ENCODE data around the gene SBNO2.
"Not testable (repeated sequence)": the region's sequence is repeated elsewhere in the genome, so short reads cannot be mapped to it uniquely, and the experiment has no call there.

SBNO2 gene

DNA sequence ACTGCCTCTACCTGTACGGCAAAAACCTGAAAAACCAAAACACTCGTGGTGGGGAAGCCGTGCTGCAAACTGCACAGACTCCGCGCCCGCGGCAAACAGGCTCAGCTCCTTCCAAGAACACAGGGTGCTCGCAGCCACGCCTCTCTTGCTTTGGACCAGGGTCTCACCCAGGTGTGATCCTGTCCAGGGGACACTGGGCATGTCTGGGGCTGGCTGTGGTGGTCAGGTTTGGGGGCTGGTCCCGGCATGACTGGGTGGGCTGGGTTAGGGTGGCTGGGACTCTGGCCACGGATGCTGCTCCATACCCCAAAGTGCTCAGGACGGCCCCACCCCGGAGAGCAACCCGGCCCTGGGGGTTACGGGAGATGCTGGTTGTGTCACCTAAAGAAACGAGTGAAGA is 56.4 kb downstream of the SBNO2 start:
- Mint-ChIP-seq H3K27ac (no peak overlapping the region), H3K36me3 (ENCODE audit: low read depth) (peaks cover 18% of the 10 kb centered on the region), H3K4me1 (no peaks in the 10 kb centered on the region), H3K9me3 (no peaks in the 10 kb centered on the region), H3K4me3 (no peak overlapping the region), H3K27me3 (ENCODE audit: low read depth) (no peaks in the 10 kb centered on the region)
- no peak for TF ChIP-seq CTCF (IDR thresholded peaks at IDR 0.05; ENCODE audit: unreplicated experiment in 3 of 3)

DNA sequence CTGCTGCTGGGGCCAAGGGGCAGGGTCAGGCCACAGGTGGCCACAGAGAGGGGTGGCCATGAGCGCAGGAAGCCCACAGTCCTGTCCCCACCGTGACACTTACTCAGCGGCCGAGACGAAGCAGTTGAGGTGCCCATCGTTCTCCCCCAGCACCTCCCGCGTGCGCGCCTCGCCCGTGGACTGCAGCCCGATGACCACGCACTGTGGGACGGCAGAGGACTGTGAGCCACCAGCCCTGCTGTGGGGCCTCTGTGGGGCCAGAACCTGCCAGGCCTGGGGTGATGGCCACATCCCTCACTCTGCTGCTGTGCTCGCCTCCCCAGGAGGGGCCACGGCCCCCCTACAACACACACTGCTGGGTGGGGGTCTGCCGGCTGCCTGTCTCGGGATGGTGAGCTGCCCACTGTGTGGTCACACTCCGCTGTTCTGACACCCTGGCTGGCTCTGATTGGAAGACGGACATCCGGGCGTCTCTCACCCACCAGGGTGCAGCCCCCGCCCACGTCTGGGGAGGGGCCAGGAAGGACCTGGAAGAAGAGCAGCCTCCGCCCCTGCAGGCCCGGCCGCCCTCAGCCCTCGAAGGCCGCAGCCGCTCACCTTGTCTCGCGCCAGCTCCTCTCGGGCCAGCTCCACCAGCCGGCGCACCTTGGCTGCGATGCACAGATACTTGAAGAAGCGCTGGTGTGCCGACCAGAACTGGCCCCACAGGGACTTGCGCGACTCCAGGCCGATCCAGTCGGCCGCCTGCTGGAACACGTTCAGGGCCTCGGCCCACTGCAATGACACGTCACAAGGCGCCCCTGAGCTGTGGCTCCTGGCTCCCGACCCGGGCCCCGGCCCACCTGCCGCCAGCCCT is 57.1 kb downstream of the SBNO2 start:
- Mint-ChIP-seq H3K9me3 (no peaks in the 10 kb centered on the region), H3K27me3 (ENCODE audit: low read depth) (no peaks in the 10 kb centered on the region), H3K4me3 (no peak overlapping the region), H3K36me3 (ENCODE audit: low read depth) (peaks cover 18% of the 10 kb centered on the region), H3K4me1 (no peaks in the 10 kb centered on the region), H3K27ac (no peak overlapping the region)
- no peak for TF ChIP-seq CTCF (IDR thresholded peaks at IDR 0.05; ENCODE audit: unreplicated experiment in 3 of 3)

GRCh38 chr19:1115646-1116420 is 58.2 kb downstream of the SBNO2 start:
- H3K4me3 Mint-ChIP-seq = no peak overlapping the region
- no peaks in the 10 kb centered on the region for H3K9me3 Mint-ChIP-seq
- H3K27ac Mint-ChIP-seq = no peak overlapping the region
- H3K27me3 Mint-ChIP-seq (ENCODE audit: low read depth) = no peaks in the 10 kb centered on the region
- TF ChIP-seq CTCF (IDR thresholded peaks at IDR 0.05; ENCODE audit: unreplicated experiment in 3 of 3) = no peak
- no peaks in the 10 kb centered on the region for H3K4me1 Mint-ChIP-seq
- peaks cover 11% of the 10 kb centered on the region for H3K36me3 Mint-ChIP-seq (ENCODE audit: low read depth)

DNA sequence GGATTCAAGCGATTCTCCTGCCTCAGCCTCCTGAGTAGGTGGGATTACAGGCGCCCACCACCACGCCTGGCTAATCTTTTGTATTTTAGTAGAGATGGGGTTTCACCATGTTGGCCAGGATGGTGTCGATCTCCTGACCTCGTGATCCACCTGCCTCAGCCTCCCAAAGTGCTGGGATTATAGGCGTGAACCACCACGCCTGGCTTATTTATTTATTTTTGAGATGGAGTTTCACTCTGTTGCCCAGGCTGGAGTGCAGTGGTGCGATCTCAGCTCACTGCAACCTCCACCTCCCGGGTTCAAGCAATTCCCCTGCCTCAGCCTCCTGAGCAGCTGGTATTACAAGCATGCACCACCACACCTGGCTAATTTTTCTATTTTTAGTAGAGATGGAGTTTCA is 59.3 kb downstream of the SBNO2 start:
- not testable (repeated sequence) for H3K4me3 Mint-ChIP-seq; H3K9me3 Mint-ChIP-seq; H3K4me1 Mint-ChIP-seq; H3K27me3 Mint-ChIP-seq (ENCODE audit: low read depth); H3K27ac Mint-ChIP-seq
- peaks cover 11% of the 10 kb centered on the region for H3K36me3 Mint-ChIP-seq (ENCODE audit: low read depth)

DNA sequence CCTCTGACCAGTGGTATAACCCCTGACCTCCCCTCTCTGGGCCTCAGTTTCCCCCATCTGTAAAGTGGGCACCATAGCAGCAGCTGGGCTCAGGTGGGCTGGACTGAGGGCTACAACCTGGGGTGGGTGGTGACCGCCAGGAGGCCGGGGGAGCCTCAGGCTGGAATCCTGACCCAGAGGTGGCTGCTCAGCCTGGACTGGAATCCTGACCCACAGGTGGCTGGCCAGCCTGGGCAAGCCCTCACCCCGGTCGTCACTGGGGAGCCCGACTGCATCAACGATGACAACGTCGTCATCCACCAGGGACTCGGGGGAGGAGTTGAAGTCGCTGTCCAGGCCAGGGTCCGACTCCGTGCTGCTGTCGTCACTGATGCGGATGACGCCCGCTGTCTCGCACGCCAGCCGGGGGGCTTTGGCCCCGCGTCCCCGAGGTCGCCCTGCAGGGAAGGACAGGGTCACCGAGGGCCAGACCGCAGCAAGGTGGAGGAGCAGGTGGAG is 60.0 kb downstream of the SBNO2 start:
- Mint-ChIP-seq H3K4me3 (no peak overlapping the region), H3K27me3 (ENCODE audit: low read depth) (no peaks in the 10 kb centered on the region), H3K27ac (no peak overlapping the region), H3K36me3 (ENCODE audit: low read depth) (peaks cover 11% of the 10 kb centered on the region), H3K9me3 (no peaks in the 10 kb centered on the region), H3K4me1 (no peaks in the 10 kb centered on the region)
- TF ChIP-seq CTCF (IDR thresholded peaks at IDR 0.05; ENCODE audit: unreplicated experiment in 3 of 3) = no peak
